MCF 10A (cell line): Measurements from ENCODE around the gene SLC9A5. TPM values are rescaled to one million over a fixed set of nuclear protein-coding genes. Genes with fewer than 3 reads are reported as not detected.

Source experiments
- BruUV-seq: library from RNA; stranded (reverse); fragments of 400-500 nt; replicated peaks from 2 replicates; lab custom pipeline; 2021; lab: Mats Ljungman, UMichigan
- CTCF ChIA-PET: fragments of 300-600 bp; sonication (Branson Sonifier 250); formaldehyde crosslinking; extraction: SDS; loops from one replicate; lab custom pipeline; 2021; ENCODE audit warnings: antibody characterized with exemption, inconsistent platforms; lab: Yijun Ruan, JAX
- POLR2A ChIA-PET: fragments of 300-600, 350-650 bp; sonication (Branson Sonifier 250); formaldehyde crosslinking; extraction: SDS; loops from one replicate; lab custom pipeline; 2020; ENCODE audit warnings: antibody characterized with exemption, inconsistent platforms; lab: Yijun Ruan, JAX
- DNase-seq: peaks from one replicate; pipeline ENCODE4 v3.0.0-alpha.2; 2018; ENCODE audit not compliant: unreplicated experiment
- H3K27ac Mint-ChIP-seq: one replicate; pipeline ENCODE4 v1.8.0; 2022; ENCODE audit warnings: mild to moderate bottlenecking, low read depth, mixed read lengths; ENCODE audit not compliant: unreplicated experiment
- H3K27me3 Mint-ChIP-seq: one replicate; pipeline ENCODE4 v1.8.0; 2022; ENCODE audit warnings: mixed read lengths; ENCODE audit not compliant: insufficient read depth, unreplicated experiment
- H3K36me3 Mint-ChIP-seq: one replicate; pipeline ENCODE4 v1.8.0; 2022; ENCODE audit warnings: mild to moderate bottlenecking, moderate library complexity, mixed read lengths; ENCODE audit not compliant: insufficient read depth, unreplicated experiment
- H3K4me1 Mint-ChIP-seq: one replicate; pipeline ENCODE4 v1.8.0; 2022; ENCODE audit warnings: mixed read lengths; ENCODE audit not compliant: insufficient read depth, unreplicated experiment
- H3K4me3 Mint-ChIP-seq: one replicate; pipeline ENCODE4 v1.8.0; 2022; ENCODE audit warnings: mild to moderate bottlenecking, moderate library complexity, mixed read lengths; ENCODE audit not compliant: unreplicated experiment
- H3K9me3 Mint-ChIP-seq: one replicate; pipeline ENCODE4 v1.8.0; 2022; ENCODE audit warnings: mixed read lengths; ENCODE audit not compliant: unreplicated experiment
- intact Hi-C: fragments of 100-400 bp; cut with micrococcal nuclease; formaldehyde crosslinking; loops from 2 replicates; pipeline ENCODE4 v1.14.1; 2022
- total RNA-seq: library from RNA; stranded (reverse); gene quantifications from 2 replicates; pipeline ENCODE4 v1.2.3, GENCODE V29; 2022
- TF ChIP-seq, protein P1 (sequence below): fragments of 200-600 bp; IDR thresholded peaks from one replicate; pipeline ENCODE4 v1.8.0; 2022; ENCODE audit warnings: antibody characterized with exemption, mild to moderate bottlenecking; ENCODE audit not compliant: unreplicated experiment

The SLC9A5 gene
- total RNA-seq, 1 experiment from 2014 or later = 0.40 TPM

GRCh38 chr16:67256701-67257230, 8.0 kb downstream of the SLC9A5 start:
- ChIA-PET POLR2A (no interaction called here), CTCF (no interaction called here)
- DNase-seq = no peak
- TF ChIP-seq, protein P1, sequence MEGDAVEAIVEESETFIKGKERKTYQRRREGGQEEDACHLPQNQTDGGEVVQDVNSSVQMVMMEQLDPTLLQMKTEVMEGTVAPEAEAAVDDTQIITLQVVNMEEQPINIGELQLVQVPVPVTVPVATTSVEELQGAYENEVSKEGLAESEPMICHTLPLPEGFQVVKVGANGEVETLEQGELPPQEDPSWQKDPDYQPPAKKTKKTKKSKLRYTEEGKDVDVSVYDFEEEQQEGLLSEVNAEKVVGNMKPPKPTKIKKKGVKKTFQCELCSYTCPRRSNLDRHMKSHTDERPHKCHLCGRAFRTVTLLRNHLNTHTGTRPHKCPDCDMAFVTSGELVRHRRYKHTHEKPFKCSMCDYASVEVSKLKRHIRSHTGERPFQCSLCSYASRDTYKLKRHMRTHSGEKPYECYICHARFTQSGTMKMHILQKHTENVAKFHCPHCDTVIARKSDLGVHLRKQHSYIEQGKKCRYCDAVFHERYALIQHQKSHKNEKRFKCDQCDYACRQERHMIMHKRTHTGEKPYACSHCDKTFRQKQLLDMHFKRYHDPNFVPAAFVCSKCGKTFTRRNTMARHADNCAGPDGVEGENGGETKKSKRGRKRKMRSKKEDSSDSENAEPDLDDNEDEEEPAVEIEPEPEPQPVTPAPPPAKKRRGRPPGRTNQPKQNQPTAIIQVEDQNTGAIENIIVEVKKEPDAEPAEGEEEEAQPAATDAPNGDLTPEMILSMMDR = no peak
- no peaks in the 10 kb centered on the region for H3K27me3 Mint-ChIP-seq
- no peaks in the 10 kb centered on the region for H3K36me3 Mint-ChIP-seq
- no peak overlapping the region for H3K27ac Mint-ChIP-seq
- H3K4me1 Mint-ChIP-seq = no peaks in the 10 kb centered on the region
- intact Hi-C loops = no loop called here
- no peaks in the 10 kb centered on the region for H3K9me3 Mint-ChIP-seq
- no TSS peak for BruUV-seq
- H3K4me3 Mint-ChIP-seq = no peak overlapping the region

- Mint-ChIP-seq H3K9me3 (no peaks in the 10 kb centered on the region), H3K4me1 (no peaks in the 10 kb centered on the region), H3K27me3 (peaks cover 7% of the 10 kb centered on the region), H3K4me3 (no peak overlapping the region), H3K36me3 (no peaks in the 10 kb centered on the region), H3K27ac (no peak overlapping the region)
- intact Hi-C loops = no loop called here
- TF ChIP-seq, protein P1 = no peak
- CTCF ChIA-PET = interaction anchor here (0.9 to 1.3 kb wide), 3 partner anchors 20 to 159 kb away, joined by 3 to 10 read pairs (median 5); partner anchors contain the start of gene ZDHHC1
- BruUV-seq = no TSS peak
- POLR2A ChIA-PET = no interaction called here
- no peak for DNase-seq
Measured at GRCh38 chr16:67257486-67258160, 8.8 kb downstream of the SLC9A5 start.

- no peak for DNase-seq
- peaks cover 13% of the 10 kb centered on the region for H3K27me3 Mint-ChIP-seq
- no peaks in the 10 kb centered on the region for H3K4me1 Mint-ChIP-seq
- H3K9me3 Mint-ChIP-seq = no peaks in the 10 kb centered on the region
- intact Hi-C loops = no loop called here
- ChIA-PET POLR2A (interaction anchor here (0.6 kb wide), 1 partner anchor 71 kb away, joined by 6 read pairs; no protein-coding TSS in a partner anchor), CTCF (interaction anchor here (0.6 to 1.3 kb wide), 7 partner anchors 13 to 376 kb away, joined by 3 to 10 read pairs (median 3); partner anchors contain the start of gene ZDHHC1)
- no peaks in the 10 kb centered on the region for H3K36me3 Mint-ChIP-seq
- BruUV-seq = no TSS peak
- TF ChIP-seq, protein P1 = no peak
- no peak overlapping the region for H3K4me3 Mint-ChIP-seq
- no peak overlapping the region for H3K27ac Mint-ChIP-seq
Measured at GRCh38 chr16:67258161-67258835, 9.5 kb downstream of the SLC9A5 start.

- Mint-ChIP-seq H3K27ac (no peak overlapping the region), H3K4me3 (no peak overlapping the region), H3K36me3 (no peaks in the 10 kb centered on the region), H3K9me3 (no peaks in the 10 kb centered on the region), H3K27me3 (peaks cover 19% of the 10 kb centered on the region), H3K4me1 (no peaks in the 10 kb centered on the region)
- DNase-seq = no peak
- ChIA-PET CTCF (interaction anchor here (0.6 to 2.8 kb wide), 33 partner anchors 10 to 492 kb away, joined by 3 to 37 read pairs (median 5); partner anchors contain the start of genes FHOD1, SLC9A5 and ZDHHC1), POLR2A (no interaction called here)
- intact Hi-C loops = loop anchor here (1.0 to 2.0 kb wide), 4 partner anchors 26 to 205 kb away; partner anchors contain the start of gene ZDHHC1
- TF ChIP-seq, protein P1 = no peak
- no TSS peak for BruUV-seq
Measured at GRCh38 chr16:67259705-67260104, 10.9 kb downstream of the SLC9A5 start.
